Measurements from ENCODE around the gene P2RX1.

The P2RX1 gene

DNA sequence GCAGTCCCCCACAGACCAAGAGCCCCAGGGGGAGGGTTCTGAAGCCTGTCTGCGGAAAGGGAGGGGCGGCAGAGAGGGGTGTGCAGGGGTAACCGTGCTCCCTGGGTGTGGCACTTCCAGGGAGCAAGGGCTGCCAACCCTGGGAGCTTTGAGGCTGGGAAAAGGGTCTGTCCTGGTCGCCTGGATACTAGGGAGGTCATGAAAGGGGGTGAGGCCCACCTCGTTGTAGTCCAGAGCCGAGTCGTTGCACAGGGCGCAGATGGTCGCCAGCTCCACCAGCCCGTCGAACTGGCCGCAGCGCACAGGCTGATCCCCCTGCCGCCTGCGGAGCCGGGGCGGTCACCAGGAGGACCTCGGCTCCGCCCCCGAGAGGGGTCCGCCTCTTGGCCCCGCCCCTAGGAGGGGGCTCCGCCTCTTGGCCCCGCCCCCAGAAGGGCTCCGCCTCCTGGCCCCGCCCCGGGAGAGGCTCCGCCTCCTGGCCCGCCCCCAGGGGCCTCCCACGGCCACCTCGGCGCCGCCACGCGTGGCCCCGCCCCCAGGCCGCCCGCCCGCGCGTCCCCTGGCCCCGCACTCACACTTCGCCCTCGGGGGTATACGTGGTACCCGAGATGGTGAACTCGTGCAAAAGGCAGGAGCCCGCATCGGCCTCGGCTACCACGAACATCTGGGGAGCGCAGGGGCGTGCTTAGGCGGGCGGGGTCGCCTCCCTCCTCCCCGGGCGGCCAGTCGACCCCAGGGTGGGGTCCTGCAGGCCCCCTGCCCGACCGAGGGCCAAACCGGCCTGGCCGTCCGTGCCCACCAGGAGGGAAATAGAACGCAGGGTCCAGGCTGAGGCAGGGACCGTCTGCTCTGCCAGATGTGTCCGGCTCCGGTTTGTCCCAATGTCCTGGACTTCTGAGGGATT, 28.5 kb upstream of the P2RX1 start:
- H3K9me3 ChIP-seq, result no peaks in the 10 kb centered on the region
- H3K4me3 ChIP-seq, result no peak overlapping the region
- no peaks in the 10 kb centered on the region for H3K4me1 ChIP-seq
- peak in 1 of 2 experiments; percentile 44 for DNase-seq (ENCODE audit: low spot score in 2 of 2)
- no peaks in the 10 kb centered on the region for H3K36me3 ChIP-seq (replicated peaks)
- no peaks in the 10 kb centered on the region for H3K27me3 ChIP-seq (ENCODE audit: low read depth)
- in situ Hi-C loops (cut with MboI; ENCODE audit: low sequenced_read_pairs), result no loop called here

DNA sequence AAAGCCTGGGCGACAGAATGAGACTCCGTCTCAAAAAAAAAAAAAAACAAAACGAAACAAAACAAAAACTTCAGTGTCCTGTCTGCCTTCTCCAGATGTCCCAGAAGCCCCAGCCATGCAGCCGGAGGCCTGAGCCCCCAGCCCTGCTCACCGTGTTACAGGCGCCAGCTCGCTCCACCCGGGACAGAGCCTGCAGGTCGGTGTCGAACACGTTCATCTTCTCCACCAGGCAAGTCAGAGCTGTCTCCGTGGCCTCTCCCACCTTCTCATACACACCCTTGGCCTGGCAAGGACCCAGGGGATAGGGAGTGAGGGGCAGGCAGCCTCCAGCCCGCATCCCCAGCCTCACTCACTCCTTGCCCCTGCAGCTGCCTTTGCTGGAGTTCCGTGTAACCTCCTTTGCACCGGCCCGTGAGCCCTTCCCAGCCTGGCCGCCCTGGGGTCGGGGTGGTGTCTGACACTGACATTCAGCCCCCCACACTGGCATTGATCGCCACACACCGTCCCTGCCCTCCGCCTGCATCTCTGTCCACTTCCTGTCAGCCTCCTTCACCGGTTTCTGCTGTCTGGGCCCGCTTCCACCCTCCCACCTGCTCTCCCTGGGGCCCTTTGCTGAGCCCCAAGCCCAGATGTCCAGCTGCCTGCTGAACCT, 27.1 kb upstream of the P2RX1 start:
- no peaks in the 10 kb centered on the region for H3K27me3 ChIP-seq (ENCODE audit: low read depth)
- no peaks in the 10 kb centered on the region for H3K4me1 ChIP-seq
- no peaks in the 10 kb centered on the region for H3K36me3 ChIP-seq (replicated peaks)
- H3K9me3 ChIP-seq, result no peaks in the 10 kb centered on the region
- H3K4me3 ChIP-seq, result no peak overlapping the region
- in situ Hi-C loops (cut with MboI; ENCODE audit: low sequenced_read_pairs), result no loop called here
- no peak for DNase-seq (ENCODE audit: low spot score in 2 of 2)

DNA sequence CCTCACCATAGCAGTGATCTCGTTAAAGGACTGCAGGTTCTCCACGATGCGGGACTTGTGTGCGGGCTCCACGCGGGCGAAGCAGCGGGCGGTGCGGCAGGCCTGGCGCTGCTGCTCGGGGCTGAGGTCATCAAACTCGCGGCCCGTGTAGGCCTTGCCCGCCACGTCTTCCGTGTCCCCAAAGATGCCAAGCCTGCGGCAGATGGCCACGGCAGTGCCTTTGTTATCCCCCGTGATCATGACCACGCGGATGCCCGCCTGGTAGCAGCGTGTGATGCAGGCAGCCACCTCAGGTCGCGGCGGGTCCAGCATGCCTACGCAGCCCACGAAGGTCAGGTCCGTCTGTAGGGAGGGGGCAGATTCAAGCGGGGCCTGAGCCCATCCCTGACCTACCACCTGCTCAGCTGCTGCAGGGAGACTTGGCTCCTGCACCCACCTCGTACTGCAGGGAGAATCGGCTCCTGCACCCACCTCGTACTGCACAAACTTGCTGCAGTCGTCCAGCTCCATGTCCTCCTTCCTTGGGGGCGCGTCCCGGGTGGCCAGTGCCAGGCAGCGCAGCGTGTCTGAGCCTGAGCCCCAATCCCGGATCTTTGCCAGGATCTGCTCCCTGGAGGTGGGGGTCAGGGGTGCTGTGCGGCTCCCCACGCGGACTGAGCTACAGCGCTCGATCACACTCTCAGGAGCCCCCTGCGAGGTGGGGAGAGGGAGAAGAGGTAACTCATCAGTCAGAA, 24.9 kb upstream of the P2RX1 start:
- no peak for DNase-seq (ENCODE audit: low spot score in 2 of 2)
- H3K27me3 ChIP-seq (ENCODE audit: low read depth), result no peaks in the 10 kb centered on the region
- no peak overlapping the region for H3K4me3 ChIP-seq
- H3K4me1 ChIP-seq, result no peaks in the 10 kb centered on the region
- in situ Hi-C loops (cut with MboI; ENCODE audit: low sequenced_read_pairs), result no loop called here
- no peaks in the 10 kb centered on the region for H3K36me3 ChIP-seq (replicated peaks)
- no peaks in the 10 kb centered on the region for H3K9me3 ChIP-seq

DNA sequence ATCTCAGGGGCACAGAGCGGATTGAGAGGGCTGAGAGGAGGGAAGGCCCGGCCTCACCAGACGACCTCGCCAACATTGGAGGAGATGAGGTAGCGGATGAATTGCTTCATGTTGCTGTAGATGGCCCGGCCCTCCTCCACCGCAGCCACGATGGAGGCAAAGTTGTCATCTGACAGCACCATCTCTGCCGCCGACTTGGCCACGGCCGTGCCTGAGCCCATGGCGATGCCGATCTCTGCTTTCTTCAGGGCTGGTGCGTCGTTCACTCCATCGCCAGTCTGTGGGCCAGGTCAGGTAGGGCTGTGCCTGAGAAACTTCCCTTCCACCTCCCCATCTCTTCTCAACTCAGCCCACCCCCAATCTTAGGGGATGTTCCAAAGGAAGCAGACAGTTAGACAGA, 21.1 kb upstream of the P2RX1 start:
- H3K27me3 ChIP-seq (ENCODE audit: low read depth), result no peaks in the 10 kb centered on the region
- no peaks in the 10 kb centered on the region for H3K9me3 ChIP-seq
- no peaks in the 10 kb centered on the region for H3K36me3 ChIP-seq (replicated peaks)
- no peaks in the 10 kb centered on the region for H3K4me1 ChIP-seq
- H3K4me3 ChIP-seq, result no peak overlapping the region
- DNase-seq (ENCODE audit: low spot score in 2 of 2), result no peak
- in situ Hi-C loops (cut with MboI; ENCODE audit: low sequenced_read_pairs), result no loop called here

DNA sequence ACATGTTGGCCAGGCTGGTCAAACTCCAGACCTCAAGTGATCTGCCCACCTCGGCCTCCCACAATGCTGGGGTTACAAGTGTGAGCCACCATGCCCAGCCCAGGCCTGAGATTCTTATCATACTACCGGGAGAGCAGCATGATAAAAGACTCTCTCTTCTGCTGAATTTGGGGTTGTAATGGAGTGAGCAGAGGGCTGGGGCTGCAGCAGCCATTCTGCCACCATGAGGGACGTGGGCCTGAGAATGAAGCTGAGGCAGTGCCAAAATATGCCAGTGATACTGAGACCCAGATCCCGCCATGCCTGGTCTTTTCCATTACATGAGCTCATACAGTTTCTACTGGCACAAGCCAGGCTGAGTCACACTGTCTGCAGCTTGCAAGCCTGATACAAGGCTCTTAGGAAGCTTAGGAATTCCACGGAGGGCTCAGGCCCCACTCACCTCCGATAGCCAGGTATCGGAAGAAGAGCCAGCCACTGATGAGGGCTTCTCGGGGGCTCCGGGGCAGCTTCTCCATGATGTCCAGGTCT, 19.6 kb upstream of the P2RX1 start:
- DNase-seq (ENCODE audit: low spot score in 2 of 2), result no peak

DNA sequence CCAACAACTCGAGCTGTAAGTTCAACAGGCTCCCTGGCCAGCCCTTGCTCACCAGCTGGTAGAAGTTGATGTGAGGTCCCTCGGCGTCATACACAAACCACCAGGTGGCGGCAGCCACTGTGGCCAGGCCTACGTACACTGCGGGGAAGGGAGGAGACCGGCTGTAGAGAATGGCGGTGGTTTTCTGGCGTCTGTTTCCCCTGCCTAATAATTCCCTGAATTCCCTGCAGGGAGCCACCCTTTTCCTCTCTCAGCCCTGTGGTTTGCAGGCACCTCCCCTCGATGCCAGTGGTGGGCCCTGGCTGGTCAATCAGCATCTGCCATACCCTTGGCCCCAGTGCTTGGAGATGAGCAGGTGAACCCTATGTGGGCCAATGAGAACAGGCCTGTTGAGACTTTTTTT, 18.9 kb upstream of the P2RX1 start:
- Histone ChIP-seq H3K4me1 (no peaks in the 10 kb centered on the region), H3K27me3 (ENCODE audit: low read depth) (no peaks in the 10 kb centered on the region), H3K36me3 (replicated peaks) (no peaks in the 10 kb centered on the region), H3K4me3 (no peak overlapping the region), H3K9me3 (no peaks in the 10 kb centered on the region)
- in situ Hi-C loops (cut with MboI; ENCODE audit: low sequenced_read_pairs), result no loop called here
- peak; percentile 28 to 70 for DNase-seq (ENCODE audit: low spot score in 2 of 2)

More for the DNA sequence above, 19.6 kb upstream of the P2RX1 start:
- Histone ChIP-seq H3K36me3 (replicated peaks) (no peaks in the 10 kb centered on the region), H3K4me3 (no peak overlapping the region), H3K9me3 (no peaks in the 10 kb centered on the region), H3K4me1 (no peaks in the 10 kb centered on the region), H3K27me3 (ENCODE audit: low read depth) (no peaks in the 10 kb centered on the region)
- in situ Hi-C loops (cut with MboI; ENCODE audit: low sequenced_read_pairs), result no loop called here

DNA sequence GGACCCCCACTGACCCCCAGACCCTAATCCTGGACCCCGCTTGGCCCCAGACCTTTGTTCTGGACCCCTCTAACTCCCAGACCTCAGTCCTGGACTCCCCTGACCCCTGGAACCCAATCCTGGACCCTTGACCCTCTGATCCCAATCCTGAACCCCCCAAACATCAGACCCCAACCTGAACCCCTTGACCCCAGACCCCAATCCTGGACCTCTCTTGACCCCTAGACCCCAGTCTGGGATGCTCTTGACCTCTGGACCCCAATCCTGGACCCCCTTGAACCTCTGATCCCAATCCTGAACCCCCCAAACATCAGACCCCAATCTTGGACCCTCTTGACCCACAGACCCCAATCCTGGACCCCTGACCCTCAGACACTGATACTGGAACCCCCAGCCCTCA, 13.5 kb upstream of the P2RX1 start:
- in situ Hi-C loops (cut with MboI; ENCODE audit: low sequenced_read_pairs), result loop anchor here (5.0 kb wide), 1 partner anchor 63 kb away; no protein-coding TSS in a partner anchor
- no peak overlapping the region for H3K4me3 ChIP-seq
- no peaks in the 10 kb centered on the region for H3K27me3 ChIP-seq (ENCODE audit: low read depth)
- no peaks in the 10 kb centered on the region for H3K36me3 ChIP-seq (replicated peaks)
- no peaks in the 10 kb centered on the region for H3K9me3 ChIP-seq
- DNase-seq (ENCODE audit: low spot score in 2 of 2), result no peak
- H3K4me1 ChIP-seq, result no peaks in the 10 kb centered on the region

DNA sequence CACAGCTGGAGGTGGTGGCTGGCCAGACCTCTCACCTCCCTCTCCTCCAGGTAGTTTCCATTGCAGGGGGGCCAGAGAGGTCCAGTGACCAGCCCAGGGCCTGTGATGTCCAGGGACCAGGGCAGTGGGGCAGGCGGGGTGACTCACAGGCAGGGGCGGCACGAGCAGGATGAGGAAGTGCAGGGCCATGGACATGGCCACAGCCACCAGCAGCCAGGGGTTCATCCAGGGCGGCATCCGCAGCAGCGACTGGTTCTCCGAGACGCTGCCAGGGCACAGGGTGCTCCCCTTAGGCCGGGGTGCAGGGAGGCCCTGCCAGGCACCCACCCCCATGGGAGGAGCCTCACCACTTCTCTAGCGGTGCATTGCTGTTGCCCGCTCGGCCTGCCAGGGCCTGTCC, 12.9 kb upstream of the P2RX1 start:
- no peaks in the 10 kb centered on the region for H3K36me3 ChIP-seq (replicated peaks)
- H3K4me1 ChIP-seq, result no peaks in the 10 kb centered on the region
- in situ Hi-C loops (cut with MboI; ENCODE audit: low sequenced_read_pairs), result no loop called here

DNA sequence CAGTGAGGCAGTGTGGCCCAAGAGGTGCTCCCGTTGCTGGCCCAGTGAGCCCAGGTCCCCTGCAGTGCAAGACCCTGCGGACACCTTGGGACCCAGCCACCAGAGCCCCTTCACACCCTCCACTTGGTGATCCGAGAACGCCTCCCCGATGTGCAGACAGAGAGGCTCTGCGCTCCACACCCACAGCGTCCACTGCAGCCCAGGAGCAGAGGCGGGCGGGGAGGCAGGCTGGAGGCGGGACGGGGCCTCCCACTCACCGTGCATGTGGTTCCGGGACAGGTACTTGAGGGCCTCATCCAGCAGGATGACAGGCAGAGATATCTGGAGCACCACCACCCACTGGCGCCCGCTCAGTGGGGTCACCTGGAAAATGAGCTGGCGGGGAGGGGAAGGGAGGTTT, 12.1 kb upstream of the P2RX1 start:
- DNase-seq (ENCODE audit: low spot score in 2 of 2), result no peak
- Histone ChIP-seq H3K9me3 (no peaks in the 10 kb centered on the region), H3K4me3 (no peak overlapping the region), H3K27me3 (ENCODE audit: low read depth) (no peaks in the 10 kb centered on the region), H3K4me1 (no peaks in the 10 kb centered on the region), H3K36me3 (replicated peaks) (no peaks in the 10 kb centered on the region)
- in situ Hi-C loops (cut with MboI; ENCODE audit: low sequenced_read_pairs), result no loop called here

More for the DNA sequence above, 12.9 kb upstream of the P2RX1 start:
- Histone ChIP-seq H3K4me3 (no peak overlapping the region), H3K9me3 (no peaks in the 10 kb centered on the region), H3K27me3 (ENCODE audit: low read depth) (no peaks in the 10 kb centered on the region)
- DNase-seq (ENCODE audit: low spot score in 2 of 2), result no peak

DNA sequence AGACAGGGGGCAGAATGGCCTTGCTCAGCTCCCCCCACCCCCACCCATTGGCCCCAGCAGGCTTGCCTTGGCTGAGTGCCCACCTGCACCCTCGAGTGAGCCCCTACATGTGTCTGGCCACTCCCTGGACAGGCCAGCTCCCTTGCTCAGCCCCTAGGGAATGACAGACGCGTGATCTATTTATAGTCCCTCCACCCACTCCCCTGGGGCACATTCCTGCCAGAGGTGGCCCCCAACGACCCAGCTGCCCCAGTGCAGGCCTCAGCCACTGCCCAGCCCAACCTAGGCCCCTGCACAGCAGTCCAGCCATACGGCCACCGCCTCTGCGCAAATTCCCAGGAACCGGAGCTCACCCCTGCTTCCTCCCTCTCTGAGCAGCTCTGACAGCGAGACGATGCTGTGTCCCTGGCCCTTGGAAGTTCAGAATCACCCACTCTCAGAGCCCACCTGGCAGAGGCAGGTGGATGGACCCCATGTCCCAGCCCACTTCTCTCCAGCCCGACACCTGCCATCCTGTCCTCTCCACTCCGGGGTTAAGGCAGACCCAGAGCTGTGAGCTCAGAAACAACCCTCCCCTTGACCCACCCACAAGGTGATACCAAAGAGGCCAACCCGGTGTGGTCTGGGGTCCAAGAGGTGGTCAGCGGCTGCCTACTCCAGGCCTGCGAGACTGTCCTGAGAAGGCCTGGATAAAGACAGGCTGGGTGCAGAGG, 11.5 kb upstream of the P2RX1 start:
- no peaks in the 10 kb centered on the region for H3K4me1 ChIP-seq
- no peaks in the 10 kb centered on the region for H3K9me3 ChIP-seq
- H3K36me3 ChIP-seq (replicated peaks), result no peaks in the 10 kb centered on the region
- H3K27me3 ChIP-seq (ENCODE audit: low read depth), result no peaks in the 10 kb centered on the region
- in situ Hi-C loops (cut with MboI; ENCODE audit: low sequenced_read_pairs), result no loop called here
- no peak overlapping the region for H3K4me3 ChIP-seq
- DNase-seq (ENCODE audit: low spot score in 2 of 2), result no peak

DNA sequence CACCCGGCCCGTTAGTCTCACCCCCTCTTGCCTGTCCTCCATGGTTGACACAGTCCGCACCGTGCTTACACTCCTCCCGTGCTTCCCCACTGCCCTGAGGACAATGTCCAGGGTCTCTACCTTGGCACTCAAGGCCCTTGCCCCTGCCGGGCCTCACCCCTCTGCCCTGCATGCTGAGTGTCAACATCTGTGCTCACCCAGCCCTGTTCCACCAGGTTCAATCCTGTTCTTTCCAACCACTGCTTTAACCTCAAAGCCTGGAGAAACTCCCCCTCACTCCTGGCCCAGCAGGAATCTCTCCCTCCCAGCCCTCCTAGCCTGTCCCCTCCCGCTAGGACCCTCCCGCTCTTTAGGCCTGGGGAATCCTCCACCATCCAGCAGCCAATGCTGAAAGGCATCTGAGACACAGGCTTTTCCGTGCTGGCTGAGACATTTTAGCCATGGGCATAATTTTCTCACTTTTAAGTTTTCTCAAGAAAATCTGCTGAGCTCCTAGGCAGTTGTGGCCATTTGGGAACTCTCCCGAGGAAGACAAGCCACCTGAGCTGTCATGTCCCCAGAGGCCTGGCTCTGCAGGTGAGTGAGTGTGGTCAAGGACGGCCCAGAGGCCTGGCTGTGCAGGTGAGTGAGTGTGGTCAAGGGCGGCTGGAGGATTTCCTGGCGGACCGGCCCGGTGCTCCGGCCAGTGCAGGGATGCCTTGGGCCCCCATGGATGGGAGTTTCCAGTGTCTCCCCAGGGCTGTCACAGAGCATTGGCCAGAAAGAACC, 10.8 kb upstream of the P2RX1 start:
- DNase-seq (ENCODE audit: low spot score in 2 of 2), result no peak
- in situ Hi-C loops (cut with MboI; ENCODE audit: low sequenced_read_pairs), result no loop called here
- H3K36me3 ChIP-seq (replicated peaks), result no peaks in the 10 kb centered on the region
- H3K27me3 ChIP-seq (ENCODE audit: low read depth), result no peaks in the 10 kb centered on the region
- no peaks in the 10 kb centered on the region for H3K4me1 ChIP-seq
- no peaks in the 10 kb centered on the region for H3K9me3 ChIP-seq
- H3K4me3 ChIP-seq, result no peak overlapping the region

DNA sequence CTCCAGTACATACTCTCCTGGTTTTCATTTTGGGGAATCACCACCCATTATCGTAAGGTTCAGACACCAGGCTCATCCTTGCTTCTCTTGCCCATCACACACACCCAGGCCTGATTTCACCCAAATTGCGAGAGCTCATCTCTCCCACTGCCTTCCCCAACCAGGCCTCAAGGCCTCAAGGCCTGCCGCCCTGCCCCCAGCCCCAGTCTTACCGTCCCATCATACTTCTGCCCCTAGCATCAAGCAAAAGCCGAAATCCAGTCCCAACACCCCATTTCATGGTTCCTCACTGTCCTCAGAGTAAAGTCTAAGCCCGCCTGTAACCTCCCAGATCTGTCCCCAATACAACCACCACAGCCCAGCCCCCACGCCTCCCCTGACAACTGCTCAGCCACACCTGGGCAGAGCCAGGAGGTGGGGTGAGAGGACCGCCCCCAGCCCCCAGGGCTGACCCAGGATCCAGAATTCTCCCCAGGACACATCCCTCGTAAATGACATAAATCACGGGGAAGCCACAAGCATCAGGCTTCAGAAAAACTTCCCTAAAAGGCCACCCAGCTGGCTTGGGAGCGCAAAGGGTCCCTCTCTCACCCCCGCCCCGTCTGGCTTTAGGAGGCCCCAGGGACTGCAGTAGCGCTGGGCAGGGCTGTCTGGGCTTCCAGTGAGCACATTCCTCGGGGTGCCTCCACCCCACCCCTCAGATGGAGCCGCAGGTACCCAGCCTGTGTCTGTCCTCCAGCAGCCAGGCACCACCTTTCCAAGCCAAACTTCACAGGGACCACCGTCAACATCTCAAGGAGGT, 9.6 kb upstream of the P2RX1 start:
- no peak for DNase-seq (ENCODE audit: low spot score in 2 of 2)
- Histone ChIP-seq H3K4me1 (no peaks in the 10 kb centered on the region), H3K9me3 (no peaks in the 10 kb centered on the region), H3K36me3 (replicated peaks) (no peaks in the 10 kb centered on the region), H3K4me3 (no peak overlapping the region), H3K27me3 (ENCODE audit: low read depth) (no peaks in the 10 kb centered on the region)
- in situ Hi-C loops (cut with MboI; ENCODE audit: low sequenced_read_pairs), result no loop called here

Data from HAP-1 (cell line).